Fibroblast of skin of abdomen (primary cell): ENCODE results near the gene HOXB7.

Experiments
- DNase-seq: peaks from one replicate; pipeline ENCODE4 v3.0.0-alpha.2; 2013

The HOXB7 gene

DNA sequence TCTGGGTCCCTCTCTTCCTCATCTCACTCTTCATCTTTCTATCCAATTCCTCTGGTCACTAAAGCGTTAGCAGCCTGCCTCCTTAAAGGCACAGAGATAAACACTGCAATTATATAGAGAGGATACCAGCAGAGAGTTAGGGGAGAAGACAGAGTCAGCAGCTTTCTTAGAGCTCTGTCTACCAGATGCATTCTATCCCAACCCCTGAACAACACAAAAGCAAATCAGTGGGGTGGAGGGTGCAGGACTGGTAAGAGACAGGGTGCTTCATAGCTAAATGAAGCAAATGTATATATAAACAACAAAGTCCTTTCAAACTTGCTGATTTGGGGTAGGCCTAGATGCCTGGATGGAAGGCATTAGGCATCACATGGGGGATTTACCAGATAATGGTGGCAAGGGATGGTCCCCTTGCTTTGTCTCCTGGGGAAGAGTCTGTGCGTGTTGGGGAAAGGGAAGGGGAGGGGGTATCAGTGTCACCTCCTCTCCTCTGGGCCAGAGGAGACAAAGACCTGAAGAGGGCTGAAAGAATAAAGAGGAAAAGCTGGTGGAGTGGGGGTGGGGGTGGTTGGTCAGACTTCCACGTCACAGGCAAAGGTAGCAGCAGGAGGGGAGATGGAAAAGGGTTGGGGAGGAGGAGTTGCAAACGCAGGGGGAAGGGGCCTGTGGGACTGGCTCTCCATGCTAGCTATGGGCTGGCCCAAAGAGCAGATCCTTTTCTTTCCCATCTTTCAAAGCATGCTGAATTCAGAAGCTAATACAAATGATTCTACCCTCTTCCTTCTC is 44.7 kb downstream of the HOXB7 start:
- no peak for DNase-seq

DNA sequence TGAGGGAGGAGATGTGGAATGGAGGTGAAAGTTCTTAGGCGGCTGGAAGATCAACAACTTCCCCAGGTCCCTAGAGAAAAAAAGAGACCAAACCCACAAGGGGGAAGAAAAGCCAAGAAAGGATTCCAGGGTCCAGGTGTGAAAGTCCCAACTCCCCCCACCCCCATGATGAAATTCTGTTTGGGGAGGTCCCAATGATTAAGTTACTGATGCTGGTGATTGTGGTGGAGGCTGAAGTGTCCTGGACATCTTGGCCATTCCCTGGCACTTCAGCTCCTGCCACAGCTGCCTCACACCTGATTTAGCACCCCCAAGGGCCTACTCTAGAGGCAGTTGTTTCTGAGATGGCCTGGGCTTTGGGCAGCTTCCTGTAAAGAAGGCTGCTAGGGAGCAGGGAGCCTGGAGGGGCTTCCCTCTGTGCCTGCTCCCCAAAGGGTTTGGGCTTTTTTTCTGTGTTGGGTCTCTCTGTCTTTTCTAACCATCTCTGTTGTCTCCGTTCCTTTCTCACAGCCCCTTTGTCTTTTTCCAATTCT is 45.7 kb downstream of the HOXB7 start:
- no peak for DNase-seq

DNA sequence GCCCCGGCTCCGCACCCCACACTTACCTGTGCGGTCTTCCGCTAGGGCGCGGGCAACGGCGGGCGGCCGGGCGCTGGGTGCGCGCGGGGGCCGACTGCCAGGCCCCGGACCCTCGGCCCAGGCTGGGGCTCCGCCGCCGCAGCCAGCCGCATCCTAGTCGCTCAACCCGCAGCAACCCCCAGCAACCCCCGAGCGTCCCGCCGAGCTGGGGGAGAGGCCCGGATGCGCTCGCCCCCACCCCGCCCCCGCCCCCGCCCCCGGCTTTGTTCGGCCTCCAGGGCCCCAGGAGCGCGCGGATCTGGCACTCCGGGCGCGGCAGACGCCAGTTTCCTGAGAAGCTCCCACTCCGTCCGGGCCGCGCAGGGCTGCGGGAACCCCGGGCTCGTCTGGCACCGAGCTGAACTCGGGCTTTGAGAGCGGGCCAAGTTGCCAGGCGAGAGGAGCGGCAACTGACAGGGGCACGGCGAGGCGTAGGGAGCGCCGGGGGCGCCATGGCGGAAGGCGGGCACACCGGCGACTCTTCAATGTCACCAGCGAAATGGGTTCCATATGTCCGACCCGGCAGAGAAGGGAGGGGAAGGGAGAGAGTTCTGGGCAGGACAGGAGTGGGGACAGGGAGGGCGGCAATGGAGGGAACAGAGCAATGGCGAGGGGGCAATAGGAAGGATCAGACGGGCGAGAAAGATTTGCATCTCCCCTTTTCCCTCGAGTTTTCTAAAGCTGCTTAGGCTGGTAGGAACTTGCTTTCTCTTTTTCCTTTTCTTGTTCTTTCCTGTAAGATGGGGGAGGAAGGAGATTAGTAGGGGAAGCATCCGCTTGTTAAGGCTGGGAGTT is 46.4 kb downstream of the HOXB7 start:
- DNase-seq, result peak; percentile 33

DNA sequence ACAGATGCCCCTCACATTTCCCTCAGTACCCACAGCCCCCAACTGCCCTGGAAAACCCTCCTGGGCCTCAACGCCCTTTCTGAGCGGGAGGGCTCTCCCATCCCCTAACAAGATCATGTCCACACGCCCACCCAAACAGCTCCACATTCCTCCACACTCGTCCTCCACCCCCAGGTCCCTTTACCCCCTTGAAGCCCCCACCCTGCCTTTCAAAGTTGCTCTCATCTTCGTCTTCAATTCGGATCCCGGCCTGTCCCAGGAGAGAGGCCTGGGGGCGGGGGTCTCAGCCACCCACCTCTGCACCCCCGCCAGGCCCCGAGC is 47.0 kb downstream of the HOXB7 start:
- DNase-seq, result no peak

DNA sequence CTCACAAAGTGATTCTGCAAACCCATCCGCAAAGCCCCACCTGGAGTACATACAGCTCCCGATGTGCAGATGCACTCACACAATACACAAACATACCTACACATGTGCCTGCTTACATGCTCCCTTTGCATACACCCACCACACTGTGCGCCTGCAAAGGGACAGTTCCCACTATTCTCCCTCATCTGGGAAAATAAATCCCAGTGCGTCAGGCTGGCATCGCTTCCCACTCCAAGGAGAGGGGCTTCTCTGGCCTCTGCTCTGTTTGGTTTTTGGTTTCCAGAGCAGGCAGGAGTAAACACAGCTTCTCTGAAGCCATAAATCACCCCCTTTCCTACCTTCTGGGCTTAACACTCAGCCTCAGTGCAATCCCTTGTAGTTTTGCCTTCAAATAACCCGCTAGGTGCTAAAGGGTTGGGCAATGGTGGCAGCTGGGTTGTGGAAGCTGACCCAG is 47.4 kb downstream of the HOXB7 start:
- peak; percentile 56 for DNase-seq

- DNase-seq, result no peak
These were observed 47.9 kb downstream of the HOXB7 start for GRCh38 chr17:48562934-48563333.

DNA sequence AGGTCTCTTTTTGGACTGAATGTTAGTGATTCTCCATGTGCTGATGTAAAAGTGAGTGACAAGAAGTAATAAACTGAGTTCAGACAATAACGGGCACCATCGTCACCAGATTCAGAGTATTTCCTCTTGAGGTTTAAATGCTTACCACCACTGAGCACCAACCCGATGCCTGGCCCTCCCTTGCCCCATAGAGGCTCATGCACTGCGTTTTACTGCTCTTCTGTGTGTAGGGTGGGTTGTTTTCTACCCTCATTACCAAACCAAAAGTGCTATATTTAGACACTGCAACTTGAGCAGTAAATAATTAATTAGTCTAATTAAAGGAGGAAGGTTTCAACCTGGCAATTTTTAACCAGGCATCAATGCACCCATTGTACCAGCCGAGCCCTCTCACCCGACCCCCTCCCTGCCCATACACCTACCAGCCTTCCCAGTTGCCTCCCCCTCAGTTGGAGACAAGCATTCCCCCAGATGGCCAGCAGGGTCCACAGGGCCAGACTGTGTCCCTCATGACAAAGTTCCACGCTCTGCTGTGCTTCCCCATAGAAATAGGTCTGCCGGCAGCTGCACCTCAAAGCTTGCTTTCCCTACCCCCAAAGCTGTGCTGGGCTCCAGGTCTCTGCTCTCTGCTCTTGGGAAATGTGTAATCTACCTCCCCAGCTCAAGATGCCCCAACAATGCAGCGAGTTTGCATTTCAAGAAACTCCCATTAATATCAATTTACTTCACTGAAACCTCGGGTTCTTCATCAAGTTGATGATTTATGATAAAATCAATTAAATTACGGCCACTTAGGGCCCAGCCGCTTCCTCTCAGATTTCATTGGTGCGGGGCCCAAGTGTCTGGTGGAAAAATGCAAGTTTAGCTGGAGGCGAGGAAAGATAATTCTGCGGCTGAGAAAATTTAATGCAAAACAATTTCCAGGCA is 48.7 kb downstream of the HOXB7 start:
- DNase-seq, result peak; percentile 92

- peak; percentile 64 for DNase-seq
These were observed 50.7 kb downstream of the HOXB7 start for GRCh38 chr17:48559840-48560817.

- DNase-seq, result no peak
These were observed 51.5 kb downstream of the HOXB7 start for GRCh38 chr17:48559122-48559839.

DNA sequence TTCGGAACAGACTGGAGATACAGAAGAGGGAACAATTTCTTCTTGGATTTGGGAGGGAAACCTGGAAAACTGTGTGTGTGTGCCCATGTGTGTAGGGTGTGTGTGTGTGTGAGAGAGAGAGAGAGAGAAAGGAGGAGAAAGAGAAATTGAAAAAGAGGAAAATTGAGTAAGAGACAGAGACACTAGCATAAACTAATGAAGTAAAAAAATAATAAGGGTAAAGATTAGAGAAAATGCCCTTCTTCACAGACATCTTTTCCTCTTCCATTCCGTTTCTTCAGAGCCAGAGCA is 52.0 kb downstream of the HOXB7 start:
- DNase-seq, result no peak

DNA sequence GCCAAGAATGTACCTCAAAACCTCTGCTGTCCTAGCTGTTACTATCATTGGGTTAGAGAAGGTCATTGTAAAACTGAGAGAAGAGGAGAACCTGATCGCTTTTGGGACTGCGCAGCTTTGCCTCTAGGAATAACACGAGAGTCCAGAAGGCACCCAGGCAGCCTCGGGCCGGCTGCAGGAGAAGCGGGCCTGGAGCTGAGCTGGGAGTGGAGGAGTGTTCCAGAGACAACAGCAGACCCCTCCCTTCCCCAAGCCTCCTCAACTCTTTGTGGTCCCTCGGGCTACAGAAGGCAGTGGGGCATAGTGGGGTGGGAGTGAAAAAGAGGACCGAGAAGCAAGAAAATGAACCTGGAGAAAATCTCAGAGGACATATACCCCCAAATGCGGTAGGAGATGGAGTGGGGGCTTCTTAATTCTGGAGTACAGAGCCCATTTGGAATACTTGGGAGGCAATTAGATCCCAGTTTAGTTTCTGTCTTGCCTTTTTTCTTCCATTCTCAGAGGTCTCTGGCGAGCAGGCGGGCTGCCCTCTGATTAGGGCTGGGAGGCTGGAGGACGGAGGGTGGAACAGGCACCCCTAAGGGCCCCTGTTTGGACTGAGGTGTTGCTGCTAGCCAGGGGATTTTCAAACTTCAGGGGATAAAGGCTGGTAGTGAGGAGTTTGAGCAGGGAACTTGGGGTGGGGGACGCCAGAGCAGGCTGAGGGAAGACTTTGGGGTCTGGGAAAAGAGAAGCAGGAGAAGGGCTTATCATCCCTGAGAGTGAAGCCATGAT is 52.6 kb downstream of the HOXB7 start:
- no peak for DNase-seq
